K562 (cell line): ENCODE measurements around the gene TTLL10. TPM values are rescaled to one million over a fixed set of nuclear protein-coding genes. Genes with fewer than 3 reads are reported as not detected.
A peak's percentile ranks its signal among the peaks of the same experiment; 100 is the strongest.

Source experiments
- CREBBP ChIP-seq: IDR thresholded peaks from one replicate; pipeline ENCODE4 v1.6.1; 2012; ENCODE audit warnings: low read depth, mild to moderate bottlenecking, control low read depth, inconsistent platforms, low read length
- EHMT2 ChIP-seq: fragments of 450-650 bp; IDR thresholded peaks from 2 replicates; pipeline ENCODE4 v1.6.1; 2018; ENCODE audit warnings: antibody characterized with exemption
- HSF4 ChIP-seq: fragments of 250-450 bp; sonication (Bioruptor Pico); IDR thresholded peaks from 2 replicates; pipeline ENCODE4 v2.1.2; 2022; ENCODE audit warnings: mild to moderate bottlenecking, moderate library complexity, borderline replicate concordance
- MEF2A ChIP-seq: IDR thresholded peaks from 2 replicates; pipeline ENCODE4 v1.6.1; 2011; ENCODE audit warnings: low read depth, mild to moderate bottlenecking, low read length, moderate library complexity; ENCODE audit not compliant: control insufficient read depth
- NONO ChIP-seq, 2 experiments: fragments of 200-400 bp in 1 of 2; fragments of 450-650 bp in 1 of 2; formaldehyde crosslinking in 1 of 2; IDR thresholded peaks; 2 replicates each; pipeline ENCODE4 v1.6.1; 2017; ENCODE audit warnings: low read depth in 2 of 2, mild to moderate bottlenecking in 2 of 2, moderate library complexity in 2 of 2, low read length in 1 of 2
- RNF2 ChIP-seq: sonication (generic); IDR thresholded peaks from 2 replicates; pipeline ENCODE4 v1.6.1; 2016
- TBP ChIP-seq: optimal IDR thresholded peaks from 2 replicates; pipeline ENCODE3; 2011; ENCODE audit warnings: low read depth, low read length, improper control_type of control experiment
- polyA plus RNA-seq, 8 experiments: library from polyadenylated mRNA; depleted of rRNA in 4 of 8; stranded (reverse) in 5 of 8; unstranded in 3 of 8; fragments of >200 nt; fragmentation: Nextera tagmentation in 2 of 8; fragmentation: Illumina TruSeq in 1 of 8; extraction: Ambion mirVana in 2 of 8; extraction: Trizol in 1 of 8; gene quantifications; 2 replicates each; pipeline versions ENCODE4 v1.2.1 to v1.2.3, GENCODE V29; 2011 to 2014; ENCODE audit warnings: inconsistent platforms in 1 of 8, missing spikeins in 1 of 8
- total RNA-seq, 7 experiments: library from RNA; depleted of rRNA in 6 of 7; stranded (reverse); fragments of >200 nt in 6 of 7; fragmentation: Illumina TruSeq in 2 of 7; extraction: Trizol in 2 of 7; gene quantifications; 2 replicates each; pipeline versions ENCODE4 v1.2.1 to v1.2.3, GENCODE V29; 2011 to 2021; ENCODE audit warnings: low replicate concordance in 1 of 7
- TF ChIP-seq, protein P1 (sequence below): fragments of 250-450 bp; sonication (Bioruptor Pico); IDR thresholded peaks from 2 replicates; pipeline ENCODE4 v1.5.0; 2021
- TF ChIP-seq, protein P2 (sequence below): fragments of 250-450 bp; sonication (Bioruptor Pico); IDR thresholded peaks from 2 replicates; pipeline ENCODE4 v1.5.0; 2021
- TF ChIP-seq, protein P3 (sequence below), 2 experiments: fragments of 450-650 bp in 1 of 2; sonication (generic) in 1 of 2; formaldehyde crosslinking in 1 of 2; IDR thresholded peaks; 2 replicates each; pipeline versions ENCODE4 v1.7.1 to v1.9.0; 2016 to 2022; ENCODE audit warnings: inconsistent platforms in 1 of 2, mild to moderate bottlenecking in 1 of 2, missing genetic modification reagents in 1 of 2
- TF ChIP-seq, protein P4 (sequence below): fragments of 450-650 bp; formaldehyde crosslinking; IDR thresholded peaks from 2 replicates; pipeline ENCODE4 v1.4.0; 2020; ENCODE audit warnings: mild to moderate bottlenecking, moderate library complexity
- TF ChIP-seq, protein P5 (sequence below): fragments of 250-450 bp; sonication (Bioruptor Pico); IDR thresholded peaks from 2 replicates; pipeline ENCODE4 v1.5.0; 2020; ENCODE audit warnings: mild to moderate bottlenecking, borderline replicate concordance

TTLL10 gene
- total and polyA plus RNA-seq, 9 of the 15 experiments (the other 6 are each of a cell fraction or from before 2014, with no cell fraction given): not detected

DNA sequence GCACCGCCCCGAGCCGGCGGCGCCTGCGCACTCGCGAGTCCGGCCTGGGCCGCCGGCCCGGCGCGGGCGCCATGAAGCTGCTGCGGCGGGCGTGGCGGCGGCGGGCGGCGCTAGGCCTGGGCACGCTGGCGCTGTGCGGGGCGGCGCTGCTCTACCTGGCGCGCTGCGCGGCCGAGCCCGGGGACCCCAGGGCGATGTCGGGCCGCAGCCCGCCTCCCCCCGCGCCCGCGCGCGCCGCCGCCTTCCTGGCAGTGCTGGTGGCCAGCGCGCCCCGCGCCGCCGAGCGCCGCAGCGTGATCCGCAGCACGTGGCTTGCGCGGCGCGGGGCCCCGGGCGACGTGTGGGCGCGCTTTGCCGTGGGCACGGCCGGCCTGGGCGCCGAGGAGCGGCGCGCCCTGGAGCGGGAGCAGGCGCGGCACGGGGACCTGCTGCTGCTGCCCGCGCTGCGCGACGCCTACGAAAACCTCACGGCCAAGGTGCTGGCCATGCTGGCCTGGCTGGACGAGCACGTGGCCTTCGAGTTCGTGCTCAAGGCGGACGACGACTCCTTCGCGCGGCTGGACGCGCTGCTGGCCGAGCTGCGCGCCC is 58.6 kb downstream of the TTLL10 start, which contains the start of gene B3GALT6 (continued):
- TF ChIP-seq, protein P1, sequence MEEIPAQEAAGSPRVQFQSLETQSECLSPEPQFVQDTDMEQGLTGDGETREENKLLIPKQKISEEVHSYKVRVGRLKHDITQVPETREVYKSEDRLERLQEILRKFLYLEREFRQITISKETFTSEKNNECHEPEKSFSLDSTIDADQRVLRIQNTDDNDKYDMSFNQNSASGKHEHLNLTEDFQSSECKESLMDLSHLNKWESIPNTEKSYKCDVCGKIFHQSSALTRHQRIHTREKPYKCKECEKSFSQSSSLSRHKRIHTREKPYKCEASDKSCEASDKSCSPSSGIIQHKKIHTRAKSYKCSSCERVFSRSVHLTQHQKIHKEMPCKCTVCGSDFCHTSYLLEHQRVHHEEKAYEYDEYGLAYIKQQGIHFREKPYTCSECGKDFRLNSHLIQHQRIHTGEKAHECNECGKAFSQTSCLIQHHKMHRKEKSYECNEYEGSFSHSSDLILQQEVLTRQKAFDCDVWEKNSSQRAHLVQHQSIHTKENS (CRISPR knock-in tag): no peak
- TF ChIP-seq, protein P2, sequence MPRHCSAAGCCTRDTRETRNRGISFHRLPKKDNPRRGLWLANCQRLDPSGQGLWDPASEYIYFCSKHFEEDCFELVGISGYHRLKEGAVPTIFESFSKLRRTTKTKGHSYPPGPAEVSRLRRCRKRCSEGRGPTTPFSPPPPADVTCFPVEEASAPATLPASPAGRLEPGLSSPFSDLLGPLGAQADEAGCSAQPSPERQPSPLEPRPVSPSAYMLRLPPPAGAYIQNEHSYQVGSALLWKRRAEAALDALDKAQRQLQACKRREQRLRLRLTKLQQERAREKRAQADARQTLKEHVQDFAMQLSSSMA: no peak
- TF ChIP-seq MEF2A (no peak), TBP (no peak), RNF2 (0 out of 2 replicates have a peak, but pooled peaks have one; percentile 39), HSF4 (CRISPR knock-in tag) (peak; percentile 41; the same call in 1 of the 2 replicates), NONO (IDR thresholded peaks at IDR 0.05; ENCODE audit: low read depth in 2 of 2, low read length in 1 of 2) (peak in 1 of 2 experiments; percentile 67; a peak in 1 of 4 replicates), EHMT2 (no peak), CREBBP (no peak)
- TF ChIP-seq, protein P3, sequence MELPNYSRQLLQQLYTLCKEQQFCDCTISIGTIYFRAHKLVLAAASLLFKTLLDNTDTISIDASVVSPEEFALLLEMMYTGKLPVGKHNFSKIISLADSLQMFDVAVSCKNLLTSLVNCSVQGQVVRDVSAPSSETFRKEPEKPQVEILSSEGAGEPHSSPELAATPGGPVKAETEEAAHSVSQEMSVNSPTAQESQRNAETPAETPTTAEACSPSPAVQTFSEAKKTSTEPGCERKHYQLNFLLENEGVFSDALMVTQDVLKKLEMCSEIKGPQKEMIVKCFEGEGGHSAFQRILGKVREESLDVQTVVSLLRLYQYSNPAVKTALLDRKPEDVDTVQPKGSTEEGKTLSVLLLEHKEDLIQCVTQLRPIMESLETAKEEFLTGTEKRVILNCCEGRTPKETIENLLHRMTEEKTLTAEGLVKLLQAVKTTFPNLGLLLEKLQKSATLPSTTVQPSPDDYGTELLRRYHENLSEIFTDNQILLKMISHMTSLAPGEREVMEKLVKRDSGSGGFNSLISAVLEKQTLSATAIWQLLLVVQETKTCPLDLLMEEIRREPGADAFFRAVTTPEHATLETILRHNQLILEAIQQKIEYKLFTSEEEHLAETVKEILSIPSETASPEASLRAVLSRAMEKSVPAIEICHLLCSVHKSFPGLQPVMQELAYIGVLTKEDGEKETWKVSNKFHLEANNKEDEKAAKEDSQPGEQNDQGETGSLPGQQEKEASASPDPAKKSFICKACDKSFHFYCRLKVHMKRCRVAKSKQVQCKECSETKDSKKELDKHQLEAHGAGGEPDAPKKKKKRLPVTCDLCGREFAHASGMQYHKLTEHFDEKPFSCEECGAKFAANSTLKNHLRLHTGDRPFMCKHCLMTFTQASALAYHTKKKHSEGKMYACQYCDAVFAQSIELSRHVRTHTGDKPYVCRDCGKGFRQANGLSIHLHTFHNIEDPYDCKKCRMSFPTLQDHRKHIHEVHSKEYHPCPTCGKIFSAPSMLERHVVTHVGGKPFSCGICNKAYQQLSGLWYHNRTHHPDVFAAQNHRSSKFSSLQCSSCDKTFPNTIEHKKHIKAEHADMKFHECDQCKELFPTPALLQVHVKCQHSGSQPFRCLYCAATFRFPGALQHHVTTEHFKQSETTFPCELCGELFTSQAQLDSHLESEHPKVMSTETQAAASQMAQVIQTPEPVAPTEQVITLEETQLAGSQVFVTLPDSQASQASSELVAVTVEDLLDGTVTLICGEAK (IDR thresholded peaks at IDR 0.05): no peak
- TF ChIP-seq, protein P3 (CRISPR knock-in tag; IDR thresholded peaks at IDR 0.05): peak; percentile 32; the same call in 1 of the 2 replicates
- TF ChIP-seq, protein P4, sequence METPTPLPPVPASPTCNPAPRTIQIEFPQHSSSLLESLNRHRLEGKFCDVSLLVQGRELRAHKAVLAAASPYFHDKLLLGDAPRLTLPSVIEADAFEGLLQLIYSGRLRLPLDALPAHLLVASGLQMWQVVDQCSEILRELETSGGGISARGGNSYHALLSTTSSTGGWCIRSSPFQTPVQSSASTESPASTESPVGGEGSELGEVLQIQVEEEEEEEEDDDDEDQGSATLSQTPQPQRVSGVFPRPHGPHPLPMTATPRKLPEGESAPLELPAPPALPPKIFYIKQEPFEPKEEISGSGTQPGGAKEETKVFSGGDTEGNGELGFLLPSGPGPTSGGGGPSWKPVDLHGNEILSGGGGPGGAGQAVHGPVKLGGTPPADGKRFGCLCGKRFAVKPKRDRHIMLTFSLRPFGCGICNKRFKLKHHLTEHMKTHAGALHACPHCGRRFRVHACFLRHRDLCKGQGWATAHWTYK: peak; percentile 62; the same call in 1 of the 2 replicates
- TF ChIP-seq, protein P5, sequence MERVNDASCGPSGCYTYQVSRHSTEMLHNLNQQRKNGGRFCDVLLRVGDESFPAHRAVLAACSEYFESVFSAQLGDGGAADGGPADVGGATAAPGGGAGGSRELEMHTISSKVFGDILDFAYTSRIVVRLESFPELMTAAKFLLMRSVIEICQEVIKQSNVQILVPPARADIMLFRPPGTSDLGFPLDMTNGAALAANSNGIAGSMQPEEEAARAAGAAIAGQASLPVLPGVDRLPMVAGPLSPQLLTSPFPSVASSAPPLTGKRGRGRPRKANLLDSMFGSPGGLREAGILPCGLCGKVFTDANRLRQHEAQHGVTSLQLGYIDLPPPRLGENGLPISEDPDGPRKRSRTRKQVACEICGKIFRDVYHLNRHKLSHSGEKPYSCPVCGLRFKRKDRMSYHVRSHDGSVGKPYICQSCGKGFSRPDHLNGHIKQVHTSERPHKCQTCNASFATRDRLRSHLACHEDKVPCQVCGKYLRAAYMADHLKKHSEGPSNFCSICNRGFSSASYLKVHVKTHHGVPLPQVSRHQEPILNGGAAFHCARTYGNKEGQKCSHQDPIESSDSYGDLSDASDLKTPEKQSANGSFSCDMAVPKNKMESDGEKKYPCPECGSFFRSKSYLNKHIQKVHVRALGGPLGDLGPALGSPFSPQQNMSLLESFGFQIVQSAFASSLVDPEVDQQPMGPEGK (CRISPR knock-in tag): no peak
